ENCODE data around the gene APPL2.

Gene APPL2

DNA sequence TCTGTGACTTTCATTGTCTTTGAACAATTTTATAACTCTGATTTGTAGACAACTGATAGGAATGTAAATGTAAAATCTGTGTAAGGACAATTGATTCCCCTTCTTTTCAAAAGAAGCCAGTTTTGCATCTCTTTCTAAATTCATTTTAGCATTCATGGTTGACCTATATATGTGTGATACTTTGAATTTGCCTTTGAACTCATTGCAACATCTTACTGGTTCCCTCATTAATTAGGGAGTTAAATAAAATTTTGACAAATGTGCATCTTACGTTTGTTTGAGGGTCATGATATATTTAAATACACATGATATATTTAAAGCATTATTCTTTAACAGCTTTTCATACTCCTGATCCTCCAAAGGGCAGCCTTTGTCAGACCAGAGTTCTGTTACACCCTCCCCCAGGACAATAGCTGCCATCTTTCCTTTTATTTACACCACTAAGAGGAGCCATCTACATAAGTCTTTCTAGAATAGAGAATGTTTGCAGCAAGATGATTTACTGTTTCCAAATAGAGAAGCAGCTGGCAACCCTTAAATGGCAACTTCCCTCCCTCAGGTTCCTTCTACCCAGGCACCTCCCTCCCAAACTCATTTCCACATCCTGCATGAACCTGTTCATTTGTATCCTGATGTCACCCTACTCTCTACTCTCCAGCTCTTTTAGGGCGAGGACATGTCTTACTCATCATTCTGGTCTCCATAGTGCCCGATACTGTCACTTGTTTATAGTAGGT, 40.2 kb upstream of the APPL2 start:
- no peak for DNase-seq (ENCODE audit: low spot score)
- TF ChIP-seq, protein P1, sequence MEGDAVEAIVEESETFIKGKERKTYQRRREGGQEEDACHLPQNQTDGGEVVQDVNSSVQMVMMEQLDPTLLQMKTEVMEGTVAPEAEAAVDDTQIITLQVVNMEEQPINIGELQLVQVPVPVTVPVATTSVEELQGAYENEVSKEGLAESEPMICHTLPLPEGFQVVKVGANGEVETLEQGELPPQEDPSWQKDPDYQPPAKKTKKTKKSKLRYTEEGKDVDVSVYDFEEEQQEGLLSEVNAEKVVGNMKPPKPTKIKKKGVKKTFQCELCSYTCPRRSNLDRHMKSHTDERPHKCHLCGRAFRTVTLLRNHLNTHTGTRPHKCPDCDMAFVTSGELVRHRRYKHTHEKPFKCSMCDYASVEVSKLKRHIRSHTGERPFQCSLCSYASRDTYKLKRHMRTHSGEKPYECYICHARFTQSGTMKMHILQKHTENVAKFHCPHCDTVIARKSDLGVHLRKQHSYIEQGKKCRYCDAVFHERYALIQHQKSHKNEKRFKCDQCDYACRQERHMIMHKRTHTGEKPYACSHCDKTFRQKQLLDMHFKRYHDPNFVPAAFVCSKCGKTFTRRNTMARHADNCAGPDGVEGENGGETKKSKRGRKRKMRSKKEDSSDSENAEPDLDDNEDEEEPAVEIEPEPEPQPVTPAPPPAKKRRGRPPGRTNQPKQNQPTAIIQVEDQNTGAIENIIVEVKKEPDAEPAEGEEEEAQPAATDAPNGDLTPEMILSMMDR (IDR thresholded peaks at IDR 0.05; ENCODE audit: extremely low read depth, missing control alignments) = no peak

- TF ChIP-seq, protein P1 (IDR thresholded peaks at IDR 0.05; ENCODE audit: extremely low read depth, missing control alignments) = no peak
- DNase-seq (ENCODE audit: low spot score) = no peak
These were observed 38.6 kb upstream of the APPL2 start for GRCh38 chr12:105274571-105274970.

DNA sequence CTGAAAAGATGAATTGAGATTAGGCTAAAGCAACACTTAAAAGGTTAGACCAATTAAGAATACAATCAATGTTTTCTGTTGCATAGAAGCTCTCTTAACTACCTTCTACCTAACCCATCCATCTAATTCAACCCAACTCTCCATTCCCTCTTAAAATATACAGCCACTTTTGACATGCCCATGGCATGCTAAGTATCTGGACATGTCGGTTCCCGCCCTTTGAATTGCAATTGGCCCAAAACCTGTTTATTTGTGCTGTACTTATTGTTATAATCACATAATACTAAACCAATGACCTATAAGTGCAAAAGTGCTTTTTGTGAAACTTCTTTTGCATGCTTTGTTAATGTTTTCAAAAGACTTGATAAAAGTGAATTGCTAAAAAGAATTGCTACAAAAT, 37.6 kb upstream of the APPL2 start:
- TF ChIP-seq, protein P1 (IDR thresholded peaks at IDR 0.05; ENCODE audit: extremely low read depth, missing control alignments) = no peak
- no peak for DNase-seq (ENCODE audit: low spot score)

DNA sequence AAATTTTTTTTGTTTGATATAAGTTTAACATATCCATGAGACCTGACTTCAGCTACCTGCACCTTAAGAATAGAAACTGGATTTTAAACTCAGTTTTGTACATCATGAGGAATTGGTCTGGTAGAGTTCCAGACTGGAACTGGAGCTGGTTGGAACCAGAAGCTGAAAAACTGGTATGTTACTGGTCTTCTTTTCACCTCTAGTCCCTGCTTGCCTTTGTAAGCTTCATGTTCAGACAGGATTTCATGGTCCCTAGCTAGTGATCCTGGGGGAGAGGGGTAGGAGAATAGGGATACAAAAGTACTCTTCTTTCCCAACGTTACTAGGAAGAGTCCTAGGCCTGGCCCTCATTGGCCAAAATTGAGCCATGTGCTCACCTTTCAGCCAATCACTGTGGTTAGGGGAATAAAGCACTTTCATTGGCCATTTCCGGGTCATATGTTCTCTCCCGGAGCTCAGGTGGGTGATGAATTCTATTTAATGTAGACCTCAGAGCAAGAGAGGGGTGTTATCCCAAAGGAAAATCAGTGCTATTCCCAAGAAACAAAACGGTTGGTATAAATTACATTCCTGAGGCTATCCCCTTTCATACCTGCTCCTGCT, 36.9 kb upstream of the APPL2 start:
- TF ChIP-seq, protein P1 (IDR thresholded peaks at IDR 0.05; ENCODE audit: extremely low read depth, missing control alignments) = no peak
- no peak for DNase-seq (ENCODE audit: low spot score)

DNA sequence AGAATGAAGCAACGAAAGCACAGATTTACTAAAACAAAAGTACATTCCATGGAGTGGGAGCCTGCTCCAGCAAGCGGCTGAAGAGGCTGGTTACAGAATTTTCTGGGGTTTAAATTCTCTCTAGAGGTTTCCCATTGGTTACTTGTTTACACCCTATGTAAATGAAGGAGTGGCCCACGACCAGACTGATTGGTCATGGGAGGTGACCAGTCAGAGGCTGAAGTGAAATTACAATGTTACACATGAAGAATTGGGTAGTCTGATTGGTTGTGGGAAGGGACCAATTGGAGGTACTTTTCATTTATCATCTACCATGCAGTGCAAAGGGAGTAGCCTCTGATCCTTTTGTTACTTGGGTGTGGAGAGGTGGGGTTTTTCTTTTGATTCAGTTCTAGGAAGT, 36.2 kb upstream of the APPL2 start:
- TF ChIP-seq, protein P1 (IDR thresholded peaks at IDR 0.05; ENCODE audit: extremely low read depth, missing control alignments) = no peak
- DNase-seq (ENCODE audit: low spot score) = no peak

DNA sequence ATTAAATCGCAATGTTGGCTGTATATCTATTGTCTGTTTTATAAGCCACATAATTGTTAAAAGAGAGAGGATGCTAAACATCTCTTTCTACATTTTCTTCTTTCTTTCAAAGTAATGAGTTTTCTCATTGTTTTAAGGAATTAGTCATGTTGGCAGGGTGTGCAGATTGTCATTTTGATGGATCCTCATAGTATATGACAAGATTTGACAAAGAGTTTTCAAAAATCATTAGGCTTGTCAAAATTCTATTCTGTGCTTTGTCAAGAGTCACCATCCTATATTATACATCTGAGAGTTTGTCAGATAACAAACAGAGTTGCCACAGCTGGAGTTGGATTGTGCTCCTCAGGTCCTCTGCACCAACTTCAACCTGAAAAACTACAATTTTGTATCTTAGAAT, 35.4 kb upstream of the APPL2 start:
- TF ChIP-seq, protein P1 (IDR thresholded peaks at IDR 0.05; ENCODE audit: extremely low read depth, missing control alignments) = no peak

DNA sequence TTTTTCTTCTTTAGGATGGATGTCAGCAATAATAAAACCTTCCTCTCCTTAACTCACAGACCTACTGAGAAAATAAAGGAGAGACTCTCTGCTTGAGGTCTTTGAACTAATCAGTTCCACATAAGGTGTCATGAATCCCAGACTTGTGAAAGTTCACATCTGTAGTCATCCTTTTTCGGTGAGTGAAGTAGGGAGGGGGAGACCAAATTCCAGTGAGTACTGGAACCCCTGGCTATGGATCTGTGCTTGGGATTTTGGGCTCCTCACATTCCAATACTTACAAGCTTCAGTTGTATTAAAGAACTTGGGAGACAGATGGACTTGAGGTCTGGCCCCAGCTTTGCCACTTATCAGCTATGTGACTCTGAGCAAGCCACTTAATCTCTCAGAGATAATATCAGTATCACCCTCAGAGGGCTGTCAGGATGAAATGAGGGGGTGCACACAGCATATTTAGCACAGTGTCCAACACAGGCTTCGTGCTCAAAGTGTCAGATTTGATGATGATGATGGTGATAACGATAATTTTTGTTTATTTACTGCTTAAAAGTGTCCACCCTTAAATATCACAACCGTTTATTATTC, 34.8 kb upstream of the APPL2 start:
- no peak for DNase-seq (ENCODE audit: low spot score)
- TF ChIP-seq, protein P1 (IDR thresholded peaks at IDR 0.05; ENCODE audit: extremely low read depth, missing control alignments) = no peak

More for the DNA sequence above, 35.4 kb upstream of the APPL2 start:
- no peak for DNase-seq (ENCODE audit: low spot score)

Measured in GM20000 (cell line).